MCF 10A (cell line): Measurements from ENCODE around the gene WNT4. TPM values are rescaled to one million over a fixed set of nuclear protein-coding genes. Genes with fewer than 3 reads are reported as not detected.

Experiments used
- BruUV-seq: library from RNA; stranded (reverse); fragments of 400-500 nt; replicated peaks from 2 replicates; lab custom pipeline; 2021; lab: Mats Ljungman, UMichigan
- CTCF ChIA-PET: fragments of 300-600 bp; sonication (Branson Sonifier 250); formaldehyde crosslinking; extraction: SDS; loops from one replicate; lab custom pipeline; 2021; ENCODE audit warnings: antibody characterized with exemption, inconsistent platforms; lab: Yijun Ruan, JAX
- POLR2A ChIA-PET: fragments of 300-600, 350-650 bp; sonication (Branson Sonifier 250); formaldehyde crosslinking; extraction: SDS; loops from one replicate; lab custom pipeline; 2020; ENCODE audit warnings: antibody characterized with exemption, inconsistent platforms; lab: Yijun Ruan, JAX
- DNase-seq: peaks from one replicate; pipeline ENCODE4 v3.0.0-alpha.2; 2018; ENCODE audit not compliant: unreplicated experiment
- H3K27ac Mint-ChIP-seq: one replicate; pipeline ENCODE4 v1.8.0; 2022; ENCODE audit warnings: mild to moderate bottlenecking, low read depth, mixed read lengths; ENCODE audit not compliant: unreplicated experiment
- H3K27me3 Mint-ChIP-seq: one replicate; pipeline ENCODE4 v1.8.0; 2022; ENCODE audit warnings: mixed read lengths; ENCODE audit not compliant: insufficient read depth, unreplicated experiment
- H3K36me3 Mint-ChIP-seq: one replicate; pipeline ENCODE4 v1.8.0; 2022; ENCODE audit warnings: mild to moderate bottlenecking, moderate library complexity, mixed read lengths; ENCODE audit not compliant: insufficient read depth, unreplicated experiment
- H3K4me1 Mint-ChIP-seq: one replicate; pipeline ENCODE4 v1.8.0; 2022; ENCODE audit warnings: mixed read lengths; ENCODE audit not compliant: insufficient read depth, unreplicated experiment
- H3K4me3 Mint-ChIP-seq: one replicate; pipeline ENCODE4 v1.8.0; 2022; ENCODE audit warnings: mild to moderate bottlenecking, moderate library complexity, mixed read lengths; ENCODE audit not compliant: unreplicated experiment
- H3K9me3 Mint-ChIP-seq: one replicate; pipeline ENCODE4 v1.8.0; 2022; ENCODE audit warnings: mixed read lengths; ENCODE audit not compliant: unreplicated experiment
- intact Hi-C: fragments of 100-400 bp; cut with micrococcal nuclease; formaldehyde crosslinking; loops from 2 replicates; pipeline ENCODE4 v1.14.1; 2022
- total RNA-seq: library from RNA; stranded (reverse); gene quantifications from 2 replicates; pipeline ENCODE4 v1.2.3, GENCODE V29; 2022
- TF ChIP-seq, protein P1 (sequence below): fragments of 200-600 bp; IDR thresholded peaks from one replicate; pipeline ENCODE4 v1.8.0; 2022; ENCODE audit warnings: antibody characterized with exemption, mild to moderate bottlenecking; ENCODE audit not compliant: unreplicated experiment

WNT4 gene
- total RNA-seq, 1 experiment from 2014 or later = not detected

DNA sequence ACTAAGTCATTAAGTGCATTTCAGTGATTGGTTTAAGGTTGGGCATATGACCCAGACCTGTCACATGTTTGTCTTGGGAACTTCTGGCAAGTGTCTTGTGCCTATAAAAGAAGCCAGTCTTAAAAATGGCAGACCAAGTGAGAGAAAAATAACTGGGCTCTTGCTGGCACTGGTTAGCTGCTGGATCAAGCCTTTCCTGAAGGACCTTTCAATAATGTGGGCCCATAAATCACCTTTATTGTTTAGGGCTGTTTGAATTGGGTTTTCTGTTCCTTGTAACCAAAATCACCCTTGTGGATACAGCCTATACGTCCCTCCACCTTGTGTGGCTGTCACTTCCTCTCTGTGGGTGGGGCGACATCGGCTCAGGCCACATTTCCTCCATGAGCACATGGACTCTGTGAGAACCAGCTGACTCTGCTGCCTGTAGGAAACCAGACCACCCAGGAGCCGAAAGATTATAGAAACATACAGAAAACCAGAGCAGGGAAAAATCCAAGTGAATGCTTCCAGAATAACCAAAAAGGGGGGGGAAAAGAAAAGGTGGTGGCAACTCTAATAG is 25.6 kb upstream of the WNT4 start:
- ChIA-PET POLR2A (no interaction called here), CTCF (no interaction called here)
- H3K4me1 Mint-ChIP-seq = no peaks in the 10 kb centered on the region
- TF ChIP-seq, protein P1, sequence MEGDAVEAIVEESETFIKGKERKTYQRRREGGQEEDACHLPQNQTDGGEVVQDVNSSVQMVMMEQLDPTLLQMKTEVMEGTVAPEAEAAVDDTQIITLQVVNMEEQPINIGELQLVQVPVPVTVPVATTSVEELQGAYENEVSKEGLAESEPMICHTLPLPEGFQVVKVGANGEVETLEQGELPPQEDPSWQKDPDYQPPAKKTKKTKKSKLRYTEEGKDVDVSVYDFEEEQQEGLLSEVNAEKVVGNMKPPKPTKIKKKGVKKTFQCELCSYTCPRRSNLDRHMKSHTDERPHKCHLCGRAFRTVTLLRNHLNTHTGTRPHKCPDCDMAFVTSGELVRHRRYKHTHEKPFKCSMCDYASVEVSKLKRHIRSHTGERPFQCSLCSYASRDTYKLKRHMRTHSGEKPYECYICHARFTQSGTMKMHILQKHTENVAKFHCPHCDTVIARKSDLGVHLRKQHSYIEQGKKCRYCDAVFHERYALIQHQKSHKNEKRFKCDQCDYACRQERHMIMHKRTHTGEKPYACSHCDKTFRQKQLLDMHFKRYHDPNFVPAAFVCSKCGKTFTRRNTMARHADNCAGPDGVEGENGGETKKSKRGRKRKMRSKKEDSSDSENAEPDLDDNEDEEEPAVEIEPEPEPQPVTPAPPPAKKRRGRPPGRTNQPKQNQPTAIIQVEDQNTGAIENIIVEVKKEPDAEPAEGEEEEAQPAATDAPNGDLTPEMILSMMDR = no peak
- no peak overlapping the region for H3K4me3 Mint-ChIP-seq
- H3K36me3 Mint-ChIP-seq = no peaks in the 10 kb centered on the region
- no peak overlapping the region for H3K27ac Mint-ChIP-seq
- no peak for DNase-seq
- intact Hi-C loops = no loop called here
- BruUV-seq = no TSS peak
- no peaks in the 10 kb centered on the region for H3K27me3 Mint-ChIP-seq
- no peaks in the 10 kb centered on the region for H3K9me3 Mint-ChIP-seq

DNA sequence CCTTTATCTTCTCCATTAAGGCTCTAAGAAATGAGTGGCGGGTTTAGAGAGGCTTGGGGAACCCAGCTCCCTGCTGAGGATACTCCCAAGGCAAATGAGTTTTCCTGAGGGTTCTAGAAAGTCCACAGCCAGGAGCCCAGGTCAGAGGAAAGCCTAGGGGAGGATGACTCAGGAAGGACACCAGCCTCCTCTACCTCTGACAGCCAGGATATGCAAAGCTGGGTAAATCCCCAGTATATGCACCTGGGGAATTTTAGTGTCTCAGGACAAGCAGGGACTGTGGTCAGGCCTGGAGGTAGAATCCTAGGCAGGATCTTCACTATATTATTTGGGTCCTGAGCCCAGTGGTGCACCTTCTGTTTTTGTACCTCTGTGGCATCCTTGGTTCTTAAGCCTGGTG is 23.5 kb upstream of the WNT4 start:
- Mint-ChIP-seq H3K9me3 (no peaks in the 10 kb centered on the region), H3K36me3 (no peaks in the 10 kb centered on the region), H3K27ac (no peak overlapping the region), H3K27me3 (no peaks in the 10 kb centered on the region), H3K4me1 (no peaks in the 10 kb centered on the region), H3K4me3 (no peak overlapping the region)
- ChIA-PET POLR2A (interaction anchor here (0.8 kb wide), 1 partner anchor 63 kb away, joined by 3 read pairs; no protein-coding TSS in a partner anchor), CTCF (no interaction called here)
- intact Hi-C loops = no loop called here
- DNase-seq = no peak
- TF ChIP-seq, protein P1 = no peak
- BruUV-seq = no TSS peak

DNA sequence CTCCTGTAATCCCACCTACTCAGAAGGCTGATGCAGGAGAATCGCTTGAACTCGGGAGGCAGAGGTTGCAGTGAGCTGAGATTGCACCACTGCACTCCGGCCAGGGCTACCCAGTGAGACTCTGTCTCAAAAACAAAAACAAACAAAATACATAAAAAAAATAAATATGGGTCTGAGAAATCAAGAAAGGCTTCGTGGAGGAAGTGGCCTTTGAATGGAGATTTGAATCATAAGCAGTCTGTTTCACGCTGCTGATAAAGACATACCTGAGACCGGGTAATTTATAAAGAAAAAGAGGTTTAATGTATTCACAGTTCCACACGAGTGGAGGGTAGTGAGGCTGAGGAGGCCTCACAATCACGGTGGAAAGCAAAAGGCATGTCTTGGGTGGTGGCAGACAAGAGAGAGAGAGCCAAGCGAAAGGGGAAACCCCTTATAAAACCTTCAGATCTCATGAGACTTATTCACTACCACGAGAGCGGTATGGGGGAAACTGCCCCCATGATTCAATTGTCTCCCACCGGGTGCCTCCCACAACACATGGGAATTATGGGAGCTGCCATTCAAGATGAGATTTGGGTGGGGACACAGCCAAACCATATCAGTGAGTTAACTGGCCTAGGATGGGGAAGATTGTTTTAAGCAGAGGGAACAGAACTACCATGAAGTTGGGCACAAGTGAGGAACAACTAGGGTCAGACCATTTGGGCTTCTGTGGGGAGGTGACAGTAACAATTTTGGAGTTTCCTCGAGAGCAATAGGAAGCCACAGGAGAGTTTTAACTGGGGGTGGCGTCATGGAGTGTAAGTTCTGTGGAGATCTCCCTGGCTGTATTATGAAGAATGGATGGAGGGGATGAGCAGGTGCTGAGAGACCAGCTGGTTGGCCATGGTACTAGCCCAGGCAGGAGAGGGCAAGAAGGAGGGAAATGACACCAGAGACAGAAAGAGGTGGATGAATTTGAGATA is 22.2 kb upstream of the WNT4 start:
- CTCF ChIA-PET = no interaction called here
- no peaks in the 10 kb centered on the region for H3K27me3 Mint-ChIP-seq
- H3K36me3 Mint-ChIP-seq = no peaks in the 10 kb centered on the region
- no peak overlapping the region for H3K27ac Mint-ChIP-seq
- intact Hi-C loops = no loop called here
- TF ChIP-seq, protein P1 = no peak
- H3K4me1 Mint-ChIP-seq = no peaks in the 10 kb centered on the region
- no peaks in the 10 kb centered on the region for H3K9me3 Mint-ChIP-seq
- POLR2A ChIA-PET = no interaction called here
- BruUV-seq = no TSS peak
- H3K4me3 Mint-ChIP-seq = no peak overlapping the region
- no peak for DNase-seq

DNA sequence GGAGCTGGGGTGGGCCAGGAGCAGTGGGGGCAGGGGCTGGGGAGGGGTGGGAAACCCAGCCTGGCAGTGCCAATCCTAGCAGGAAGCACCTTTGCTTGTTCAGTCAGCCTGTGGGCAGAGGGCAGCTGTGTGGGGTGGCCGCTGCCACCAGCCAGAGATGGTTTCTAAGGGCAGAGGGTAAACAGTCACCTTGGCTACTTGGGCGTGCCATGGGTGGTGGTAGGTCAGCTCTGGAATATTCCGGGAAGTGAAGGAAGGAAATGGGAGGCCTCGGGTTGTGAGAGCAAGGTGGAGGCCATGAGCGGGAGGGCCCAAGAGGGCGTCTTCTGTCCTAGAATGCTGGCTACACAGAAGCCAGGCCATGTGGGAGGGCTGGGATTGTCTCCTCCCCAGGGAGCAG is 20.7 kb upstream of the WNT4 start:
- Mint-ChIP-seq H3K9me3 (no peaks in the 10 kb centered on the region), H3K4me3 (no peak overlapping the region), H3K27ac (no peak overlapping the region), H3K36me3 (no peaks in the 10 kb centered on the region), H3K4me1 (no peaks in the 10 kb centered on the region), H3K27me3 (no peaks in the 10 kb centered on the region)
- intact Hi-C loops = no loop called here
- TF ChIP-seq, protein P1 = no peak
- ChIA-PET POLR2A (no interaction called here), CTCF (no interaction called here)
- BruUV-seq = no TSS peak
- no peak for DNase-seq
